ENCODE data around the gene PPP2R5C.
A peak's percentile ranks its signal among the peaks of the same experiment; 100 is the strongest.

Gene PPP2R5C

DNA sequence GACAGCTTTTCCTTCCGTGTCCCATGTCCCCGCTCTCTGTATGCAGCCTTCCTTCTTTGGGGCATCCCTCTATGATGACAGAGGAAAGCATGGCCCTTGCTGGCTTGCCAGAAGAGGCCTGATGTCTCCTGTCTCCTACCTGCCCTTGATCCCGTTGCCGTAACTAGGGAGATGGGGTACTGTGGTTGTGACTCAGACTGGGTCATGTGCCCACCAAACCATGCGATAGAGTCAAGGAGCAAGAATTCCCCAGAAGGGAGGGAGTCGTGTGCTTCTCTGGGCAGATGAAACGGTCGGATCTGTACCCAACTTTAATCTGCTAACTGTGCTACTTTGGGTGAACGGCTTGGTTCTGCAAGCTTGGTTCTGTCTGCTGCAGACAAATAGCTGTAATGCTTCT, 103.8 kb downstream of the PPP2R5C start:
- no peak for DNase-seq (ENCODE audit: low spot score)

GRCh38 chr14:101867854-101868253, 106.3 kb downstream of the PPP2R5C start:
- DNase-seq (ENCODE audit: low spot score): no peak

- DNase-seq (ENCODE audit: low spot score): no peak
Measured at GRCh38 chr14:101869217-101869616, 107.7 kb downstream of the PPP2R5C start.

DNA sequence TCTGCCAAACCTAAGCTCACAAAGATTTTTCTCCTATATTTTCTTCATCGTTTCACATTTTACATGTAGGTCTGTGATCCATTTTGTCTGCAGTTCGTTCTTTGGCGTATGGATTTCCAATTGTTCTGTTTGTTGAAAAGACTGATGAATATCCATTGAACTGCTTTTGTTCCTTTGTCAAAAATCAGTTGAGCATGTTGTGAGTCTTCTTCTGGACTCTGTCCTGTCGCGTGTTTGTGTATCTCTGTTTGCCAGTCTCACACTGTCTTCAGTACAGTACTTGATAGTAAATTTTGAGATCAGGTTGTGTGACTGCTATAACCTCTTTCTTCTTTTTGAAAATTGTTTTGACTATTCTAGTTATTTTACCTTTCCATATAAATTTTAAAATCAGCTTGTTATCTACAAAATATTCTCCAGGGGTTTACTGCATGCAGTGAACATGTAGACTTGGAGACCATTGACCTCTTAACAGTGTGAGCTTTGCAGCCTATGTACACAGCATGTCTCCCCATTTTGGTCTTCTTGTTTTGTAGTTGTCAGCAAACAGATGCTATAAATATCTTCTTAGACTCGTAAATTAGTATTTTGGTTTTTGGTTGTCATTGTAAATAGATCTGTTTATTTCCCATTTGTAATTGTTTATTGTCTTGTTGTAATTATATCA, 108.9 kb downstream of the PPP2R5C start:
- no peak for DNase-seq (ENCODE audit: low spot score)

GRCh38 chr14:101872346-101872745, 110.8 kb downstream of the PPP2R5C start:
- DNase-seq (ENCODE audit: low spot score): no peak

DNA sequence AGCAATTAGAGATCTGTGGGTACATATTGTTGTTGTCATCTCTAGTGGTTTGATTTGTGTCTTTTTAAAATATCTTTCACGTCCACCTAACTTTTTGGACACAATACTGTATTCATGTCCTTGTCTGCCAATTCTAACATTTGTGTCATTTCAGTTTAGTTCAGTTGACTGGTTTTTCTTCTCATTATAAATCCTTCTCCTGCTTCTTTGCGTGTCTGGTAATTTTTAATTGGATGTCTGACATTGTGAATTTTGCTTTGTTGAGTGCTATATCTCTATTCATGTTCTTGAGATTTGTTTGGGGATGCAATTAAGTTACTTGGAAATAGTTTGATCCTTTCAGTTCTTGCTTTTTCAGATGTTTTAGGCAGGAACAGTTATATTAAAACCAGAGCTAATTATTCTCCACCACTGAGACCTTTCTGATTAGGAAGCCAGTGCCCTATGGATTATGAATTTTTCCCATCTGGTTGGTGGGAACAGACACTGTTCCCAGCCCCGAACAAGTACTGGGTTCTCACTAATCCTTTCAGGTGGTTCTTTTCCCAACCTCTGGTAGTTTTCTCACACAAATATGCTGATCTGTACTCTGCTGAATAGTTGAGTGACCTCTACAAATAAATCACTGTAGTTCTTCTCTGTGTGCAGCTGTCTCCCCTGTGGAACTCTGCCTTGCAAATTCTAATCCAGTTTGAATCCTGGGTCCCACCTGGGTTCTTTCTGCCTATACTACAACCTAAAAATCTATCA, 111.7 kb downstream of the PPP2R5C start:
- DNase-seq (ENCODE audit: low spot score): no peak

- no peak for DNase-seq (ENCODE audit: low spot score)
Measured at GRCh38 chr14:101873991-101874390, 112.5 kb downstream of the PPP2R5C start.

DNA sequence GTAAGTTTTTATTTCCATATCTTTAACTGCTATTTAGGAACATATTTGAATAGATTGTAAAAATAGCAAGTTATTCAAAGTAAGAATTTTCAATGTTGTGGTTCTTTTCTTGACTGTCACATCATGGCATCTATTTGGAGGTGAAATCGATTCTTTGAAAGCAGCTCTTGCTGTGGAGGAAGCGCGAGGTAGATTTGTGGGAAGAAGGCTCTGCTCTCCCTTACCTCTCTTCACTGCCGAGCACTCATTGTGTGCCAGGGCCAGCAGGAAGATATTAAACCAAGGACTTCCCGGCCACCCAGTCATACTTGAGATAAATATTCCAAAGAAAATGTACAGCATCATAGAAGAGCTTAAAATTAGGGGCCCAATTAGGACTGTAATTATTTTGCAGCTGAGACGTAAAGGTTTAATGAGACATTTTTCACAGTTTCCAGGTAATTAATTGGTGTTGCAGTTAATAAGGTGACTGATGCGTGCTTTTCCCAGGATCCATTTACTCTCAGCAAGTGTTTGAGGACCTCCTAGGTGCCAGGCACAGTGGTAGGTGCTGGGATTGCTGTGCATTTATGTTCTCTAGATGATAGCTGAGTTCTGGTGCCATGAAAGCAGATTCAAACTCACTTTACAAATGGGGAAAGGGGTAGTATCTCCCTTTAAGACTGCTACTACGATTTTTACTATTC, 113.7 kb downstream of the PPP2R5C start:
- DNase-seq (ENCODE audit: low spot score): no peak

DNA sequence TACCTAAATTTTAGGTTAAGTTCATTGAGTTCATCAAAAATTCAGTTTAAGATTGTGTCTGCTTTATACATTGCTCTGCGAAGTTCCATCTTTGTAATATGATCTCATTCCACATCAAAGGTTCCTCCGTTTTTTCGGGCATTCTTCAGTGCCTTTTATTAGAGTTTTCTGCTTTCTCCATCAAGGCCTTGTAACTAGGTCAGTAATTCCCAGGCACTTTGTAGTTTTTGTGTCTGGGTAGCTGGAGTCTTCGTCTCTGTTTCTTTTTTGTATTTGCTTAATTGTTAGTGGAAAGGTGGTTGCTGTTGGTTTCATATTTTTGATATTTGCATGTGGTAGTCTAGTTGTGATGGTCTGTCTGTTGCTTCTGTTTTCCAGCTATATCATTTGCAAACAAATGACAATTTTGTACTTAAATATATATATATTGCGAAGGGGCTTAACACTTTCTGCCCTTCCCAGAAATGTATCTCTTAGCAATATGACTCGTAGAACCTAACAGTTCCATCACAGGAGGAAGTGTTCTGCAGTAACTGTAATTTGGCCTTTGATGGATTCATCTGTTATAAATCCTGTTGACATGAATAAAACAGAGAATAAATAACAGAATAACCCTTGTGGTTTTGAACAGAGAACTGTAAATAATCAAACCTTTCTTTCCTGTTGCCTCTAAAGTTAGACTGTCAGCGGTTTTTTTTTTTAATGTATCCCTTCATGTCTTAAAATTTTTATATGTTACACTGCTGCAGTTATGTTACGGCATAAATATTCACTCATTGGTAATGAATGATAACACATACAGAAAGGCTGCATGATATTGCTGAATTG, 114.4 kb downstream of the PPP2R5C start:
- no peak for DNase-seq (ENCODE audit: low spot score)

- peak; percentile 58 for DNase-seq (ENCODE audit: low spot score)
Measured at GRCh38 chr14:101876555-101876938, 115.0 kb downstream of the PPP2R5C start.

DNA sequence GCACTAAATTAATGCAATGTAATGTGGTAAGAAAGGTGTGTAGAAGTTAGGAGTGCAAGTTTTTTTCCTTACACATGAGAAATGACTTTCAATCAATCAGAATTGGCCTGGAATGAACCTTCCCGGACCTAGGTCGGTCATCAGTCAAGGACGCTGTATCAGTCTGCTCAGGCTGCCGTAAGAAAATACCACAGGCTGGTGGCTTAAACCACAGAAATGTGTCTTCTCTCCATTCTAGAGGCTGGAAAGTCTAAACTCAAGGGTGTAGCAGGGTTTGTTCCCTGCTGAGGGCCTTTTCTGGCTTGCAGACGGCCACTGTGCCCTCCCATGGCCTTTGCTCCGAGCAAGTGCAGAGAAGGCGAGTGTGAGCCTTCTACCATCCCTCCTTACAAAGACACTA, 116.3 kb downstream of the PPP2R5C start:
- DNase-seq (ENCODE audit: low spot score): no peak

DNA sequence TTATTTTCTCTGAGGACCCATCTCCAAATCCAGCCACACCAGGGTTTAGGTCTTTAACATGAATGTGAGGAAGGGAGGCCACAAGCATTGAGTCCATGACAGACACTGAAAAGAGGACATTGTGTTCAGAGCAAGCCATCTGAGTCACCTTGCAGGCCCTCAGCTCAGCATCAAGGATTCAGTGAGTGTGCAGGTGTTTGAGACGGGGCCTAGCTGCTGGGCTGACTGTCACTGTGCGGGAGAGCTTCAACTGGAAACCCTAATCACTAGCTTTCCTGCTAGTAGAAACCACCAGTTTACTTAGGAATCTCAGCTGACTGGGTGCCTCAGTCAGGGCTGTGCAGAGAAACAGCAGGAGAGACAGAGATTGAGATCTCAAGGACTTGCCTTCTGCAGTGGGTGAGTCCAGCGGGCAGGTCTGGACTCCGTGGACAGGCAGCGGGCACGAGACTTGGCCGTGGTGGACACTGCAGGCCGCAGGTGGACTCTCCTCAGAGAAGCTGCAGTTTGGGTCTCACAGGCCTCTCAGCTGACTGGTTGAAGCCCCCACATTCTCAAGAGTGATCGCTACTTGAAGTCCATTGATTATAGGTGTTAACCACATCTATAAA, 116.8 kb downstream of the PPP2R5C start:
- no peak for DNase-seq (ENCODE audit: low spot score)

GRCh38 chr14:101878822-101879528, 117.5 kb downstream of the PPP2R5C start:
- DNase-seq (ENCODE audit: low spot score): no peak

GRCh38 chr14:101879529-101880336, 118.2 kb downstream of the PPP2R5C start:
- no peak for DNase-seq (ENCODE audit: low spot score)

GRCh38 chr14:101881426-101881825, 119.9 kb downstream of the PPP2R5C start:
- no peak for DNase-seq (ENCODE audit: low spot score)

DNA sequence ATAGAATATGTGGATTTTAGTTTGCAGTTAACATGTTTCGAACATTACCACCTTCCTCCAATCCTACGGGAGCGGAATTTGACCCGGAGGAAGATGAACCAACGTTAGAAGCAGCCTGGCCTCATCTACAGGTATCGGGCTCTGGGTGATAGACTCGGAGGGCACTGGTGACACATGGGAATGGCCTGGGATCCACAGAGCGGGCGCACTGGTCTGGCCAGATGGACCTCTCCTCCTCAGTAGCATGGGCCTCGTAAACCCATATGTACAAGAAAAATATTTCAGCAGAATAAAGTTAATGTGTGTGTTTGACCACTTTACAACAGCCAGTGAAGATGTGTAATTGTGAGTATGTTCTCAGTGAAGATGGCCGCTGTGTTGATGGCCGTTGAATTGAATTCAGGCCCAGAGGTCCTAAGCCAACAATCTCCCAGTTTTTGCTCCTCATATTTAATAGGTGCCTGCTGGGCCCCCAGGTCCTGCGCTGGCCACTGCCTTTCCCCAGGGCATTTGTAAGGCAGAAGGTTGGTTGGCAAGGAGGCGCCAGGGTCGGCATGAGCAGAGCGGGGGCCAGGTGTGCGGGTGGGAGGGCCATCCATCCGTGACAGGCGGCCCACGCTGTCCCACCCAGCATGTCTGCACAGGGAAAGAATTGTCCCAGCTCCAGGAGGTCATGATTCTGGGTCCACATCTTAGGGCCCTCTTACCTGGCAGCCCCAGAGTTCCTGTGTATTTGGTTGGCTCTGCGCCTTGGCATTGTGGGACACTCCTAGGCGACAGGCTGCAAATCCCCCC, 120.8 kb downstream of the PPP2R5C start:
- no peak for DNase-seq (ENCODE audit: low spot score)

DNA sequence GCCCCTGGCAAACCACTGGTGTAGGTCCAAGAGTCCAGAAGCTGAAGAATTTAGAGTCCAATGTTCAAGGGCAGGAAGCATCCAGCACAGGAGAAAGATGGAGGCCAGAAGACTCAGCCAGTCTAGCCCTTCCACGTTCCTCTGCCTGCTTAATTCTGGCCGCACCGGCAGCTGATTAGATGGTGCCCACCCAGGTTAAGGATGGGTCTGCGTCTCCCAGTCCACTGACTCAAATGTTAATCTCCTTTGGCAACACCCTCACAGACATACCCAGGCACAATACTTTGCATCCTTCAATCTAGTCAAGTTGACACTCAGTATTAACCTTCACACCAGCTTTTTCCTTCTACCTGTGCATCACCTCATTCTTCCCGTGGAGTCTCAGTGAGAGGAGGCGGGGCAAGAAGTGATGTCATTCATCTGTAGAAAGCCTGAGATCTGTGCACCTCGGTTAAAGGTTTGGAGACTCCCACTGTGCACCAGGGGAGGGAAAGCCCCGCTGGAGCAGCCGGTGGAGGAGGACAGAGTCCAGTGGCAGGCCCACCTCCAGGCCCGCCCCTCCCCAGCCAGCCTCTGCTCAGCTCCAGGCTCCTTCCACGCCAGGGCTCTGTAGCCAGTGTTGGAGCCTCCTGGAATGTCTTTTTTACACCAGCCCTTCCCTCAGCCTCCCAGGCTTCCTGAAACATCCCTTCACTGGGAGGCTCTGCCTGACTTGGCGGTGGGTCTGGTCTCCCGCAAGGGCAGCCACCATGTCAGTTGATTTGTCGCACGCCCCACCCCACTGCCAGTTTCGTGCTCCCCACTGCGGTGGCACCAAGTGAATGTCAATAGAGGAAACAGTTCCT, 122.8 kb downstream of the PPP2R5C start:
- no peak for DNase-seq (ENCODE audit: low spot score)

DNA sequence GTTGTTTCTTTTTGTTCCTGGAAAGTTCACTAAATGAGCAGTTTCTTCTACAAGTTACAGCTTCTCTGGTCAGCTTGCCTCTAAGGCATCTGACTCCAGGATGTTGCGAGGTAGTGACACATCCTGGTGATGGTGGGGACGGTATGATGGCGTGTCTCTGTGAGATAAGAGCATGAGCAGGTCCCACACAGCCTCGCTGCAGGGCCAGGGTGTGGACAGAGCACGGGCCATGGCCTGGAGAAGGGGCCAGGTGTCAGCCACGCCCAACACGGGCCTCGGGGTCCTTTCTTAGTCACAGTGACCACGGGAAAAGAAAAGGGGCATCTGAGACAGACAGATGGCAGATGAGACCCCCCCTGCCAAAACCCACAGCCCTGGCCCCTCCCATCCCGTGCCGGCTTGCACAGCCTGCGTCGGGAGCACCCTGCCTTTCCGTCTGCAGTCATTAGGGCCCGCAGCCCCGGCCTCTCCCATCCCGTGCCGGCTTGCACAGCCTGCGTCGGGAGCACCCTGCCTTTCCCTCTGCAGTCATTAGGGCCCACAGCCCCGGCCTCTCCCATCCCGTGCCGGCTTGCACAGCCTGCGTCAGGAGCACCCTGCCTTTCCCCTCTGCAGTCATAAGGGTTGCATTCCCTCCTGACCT, 123.5 kb downstream of the PPP2R5C start:
- no peak for DNase-seq (ENCODE audit: low spot score)

Measured in hematopoietic multipotent progenitor cell treated with erythropoietin and hydrocortisone succinate and interleukin-3 and kit ligand, for 17 days (in vitro differentiated cells).